Measurements from ENCODE around the gene POLR1G.
A peak's percentile ranks its signal among the peaks of the same experiment; 100 is the strongest.

The POLR1G gene, protein sequence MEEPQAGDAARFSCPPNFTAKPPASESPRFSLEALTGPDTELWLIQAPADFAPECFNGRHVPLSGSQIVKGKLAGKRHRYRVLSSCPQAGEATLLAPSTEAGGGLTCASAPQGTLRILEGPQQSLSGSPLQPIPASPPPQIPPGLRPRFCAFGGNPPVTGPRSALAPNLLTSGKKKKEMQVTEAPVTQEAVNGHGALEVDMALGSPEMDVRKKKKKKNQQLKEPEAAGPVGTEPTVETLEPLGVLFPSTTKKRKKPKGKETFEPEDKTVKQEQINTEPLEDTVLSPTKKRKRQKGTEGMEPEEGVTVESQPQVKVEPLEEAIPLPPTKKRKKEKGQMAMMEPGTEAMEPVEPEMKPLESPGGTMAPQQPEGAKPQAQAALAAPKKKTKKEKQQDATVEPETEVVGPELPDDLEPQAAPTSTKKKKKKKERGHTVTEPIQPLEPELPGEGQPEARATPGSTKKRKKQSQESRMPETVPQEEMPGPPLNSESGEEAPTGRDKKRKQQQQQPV

DNA sequence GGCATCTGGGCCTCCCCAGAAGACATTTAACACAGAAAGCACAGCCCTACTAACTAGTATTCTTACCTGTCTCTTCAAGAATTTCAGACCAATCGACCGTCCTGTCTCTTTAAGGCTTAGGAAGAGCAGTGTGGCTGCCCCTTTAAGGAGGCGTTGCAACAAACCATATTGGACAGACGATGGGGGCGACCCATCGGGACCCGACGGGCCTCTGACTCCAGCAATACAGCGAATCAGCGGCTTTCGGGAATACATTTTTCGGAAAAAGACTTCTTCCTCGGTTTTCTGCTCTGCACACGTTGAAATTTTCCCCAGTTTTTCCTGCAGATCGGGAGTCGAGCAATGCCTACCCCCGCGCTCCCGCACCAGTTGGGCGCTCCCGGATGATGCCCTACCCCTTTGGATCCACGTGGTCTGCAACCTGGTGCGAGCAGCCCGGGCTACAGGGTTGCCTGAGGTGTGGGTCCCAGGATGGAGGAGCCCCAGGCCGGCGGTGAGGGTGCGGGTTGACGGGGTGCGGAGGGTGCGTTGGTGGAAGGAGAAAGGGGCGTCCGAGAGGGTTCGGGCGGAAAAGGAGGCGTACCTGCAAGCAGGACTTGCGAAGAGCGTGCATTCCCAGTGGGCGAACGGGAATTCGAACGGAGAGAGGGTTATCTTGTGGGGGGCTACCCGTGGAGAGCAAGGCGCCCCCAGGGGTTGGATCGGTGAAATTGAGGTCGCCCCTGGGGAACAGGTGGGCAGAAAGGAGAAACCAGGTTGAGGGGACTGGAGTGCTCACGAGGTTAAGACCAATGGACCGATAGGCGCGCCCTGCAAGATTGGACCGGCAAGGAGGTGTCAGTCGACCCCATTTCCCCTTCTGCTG lies at the start of gene POLR1G:
Gene POLR1G, plus strand, starts transcription at position 419 of the 865 bp plus-strand sequence. Its CDS starts 53 bp downstream, at position 472.
- DNase-seq = peak; percentile 88 to 90

DNA sequence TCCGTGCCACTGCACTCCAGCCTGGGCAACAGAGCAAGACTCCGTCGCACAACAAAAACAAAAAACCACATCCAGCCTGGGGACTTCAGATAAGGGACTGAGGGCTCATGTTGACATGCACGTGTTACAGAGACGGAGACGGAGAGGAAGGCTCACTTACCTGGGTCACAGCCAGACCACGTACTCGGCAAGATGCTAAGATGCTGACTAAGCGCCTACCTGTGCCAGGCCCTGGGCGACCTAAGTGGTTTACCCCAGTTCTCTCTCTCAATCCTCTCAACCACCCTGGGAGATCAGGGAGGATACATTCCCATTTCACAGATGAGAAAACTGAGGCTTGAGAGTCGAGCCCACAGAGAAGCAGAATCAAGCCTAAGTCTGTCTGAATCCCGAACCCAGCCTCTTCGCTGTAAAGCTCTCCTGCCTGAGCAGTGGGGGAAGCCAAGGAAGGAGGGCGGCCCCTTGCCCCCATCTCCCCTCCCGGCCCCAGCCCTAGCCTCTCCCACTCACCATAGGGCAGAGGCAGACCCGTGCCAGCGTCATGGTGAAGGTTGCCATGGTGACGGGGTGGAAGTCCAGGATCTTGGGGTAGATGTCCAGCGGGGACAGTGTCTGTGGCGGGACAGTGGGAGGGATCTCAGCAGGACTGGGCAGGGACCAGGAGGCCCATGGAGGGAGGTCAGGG lies 49.5 kb upstream of the POLR1G start:
- DNase-seq = no peak

DNA sequence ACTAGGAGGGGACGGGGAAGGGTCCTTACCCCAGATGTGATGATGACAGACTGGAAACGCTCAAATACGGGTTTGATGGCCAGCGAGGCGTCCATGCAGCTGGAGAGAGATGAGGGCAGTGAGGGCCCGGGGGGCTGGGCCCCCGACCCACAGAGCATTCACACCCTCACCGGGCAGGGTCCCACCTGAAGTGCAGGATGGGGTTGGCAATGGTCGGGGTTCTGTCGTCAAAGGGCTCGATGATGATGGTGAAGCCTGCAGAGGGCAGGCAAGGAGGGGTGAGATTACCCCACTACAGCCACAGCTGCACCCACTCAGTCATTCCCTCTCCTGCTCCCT lies 49.0 kb upstream of the POLR1G start:
- DNase-seq = no peak

DNA sequence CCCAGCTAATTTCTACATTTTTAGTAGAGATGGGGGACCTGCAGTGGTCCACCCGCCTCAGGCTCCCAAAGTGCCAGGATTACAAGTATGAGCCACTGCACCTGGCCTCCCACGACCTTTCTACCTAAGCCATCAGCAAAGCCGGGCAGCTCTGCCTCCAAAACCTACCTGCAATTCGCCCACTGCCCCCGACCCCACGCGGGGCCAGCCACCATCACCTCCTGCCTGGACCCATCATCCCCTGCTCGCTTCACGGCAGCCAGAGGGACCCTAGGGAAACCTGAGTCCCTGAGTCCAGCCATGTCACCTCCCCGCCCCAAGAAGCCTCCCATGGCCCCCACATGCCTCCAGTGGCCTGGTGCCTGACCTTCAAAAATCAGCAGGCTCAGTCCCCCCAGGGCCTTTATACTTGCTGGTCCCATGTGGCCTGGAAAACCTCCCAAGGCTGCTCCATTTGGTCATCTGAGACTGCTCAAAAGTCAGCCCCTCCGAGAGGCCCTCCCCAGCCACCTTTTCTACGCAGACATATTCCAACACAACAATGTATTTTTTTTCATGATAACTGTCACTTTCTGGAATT lies 48.1 kb upstream of the POLR1G start:
- no peak for DNase-seq

DNA sequence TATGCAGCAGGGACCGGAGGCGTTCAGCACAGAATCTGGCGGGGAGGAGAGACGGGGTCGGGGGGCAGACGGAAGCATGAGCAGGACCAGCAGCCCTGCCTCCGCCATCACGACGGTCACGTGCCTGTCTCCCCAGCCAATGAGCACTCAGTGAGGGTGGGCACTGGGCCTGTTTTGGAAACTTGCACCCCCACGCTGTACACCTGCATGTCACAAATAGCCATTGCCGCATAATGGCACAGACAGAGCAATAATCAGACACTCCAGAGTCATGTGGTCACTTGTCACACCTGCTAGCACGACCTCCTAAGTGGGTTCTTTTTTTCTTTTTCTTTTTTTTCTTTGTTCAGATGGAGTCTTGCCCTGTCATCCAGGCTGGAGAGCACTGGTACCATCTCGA lies 44.8 kb upstream of the POLR1G start:
- no peak for DNase-seq

DNA sequence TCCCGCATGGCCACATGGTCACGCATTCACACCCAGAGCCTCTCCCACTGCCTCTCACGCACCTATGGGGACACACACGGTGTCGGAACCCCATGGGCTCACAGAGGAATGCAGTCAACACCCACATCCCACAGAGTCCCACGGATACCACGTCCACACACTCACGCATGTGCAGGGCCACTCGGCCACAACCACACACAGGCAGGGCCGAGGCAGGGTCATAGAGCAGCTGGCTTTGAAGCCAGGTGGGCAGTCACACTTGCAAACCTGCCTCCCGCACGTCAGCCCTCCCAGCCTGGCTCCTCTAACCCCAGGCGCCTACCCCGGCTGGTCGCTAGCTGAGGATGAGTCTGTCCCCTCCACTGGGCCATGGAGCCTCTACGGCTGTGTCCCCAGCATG lies 44.2 kb upstream of the POLR1G start:
- no peak for DNase-seq

DNA sequence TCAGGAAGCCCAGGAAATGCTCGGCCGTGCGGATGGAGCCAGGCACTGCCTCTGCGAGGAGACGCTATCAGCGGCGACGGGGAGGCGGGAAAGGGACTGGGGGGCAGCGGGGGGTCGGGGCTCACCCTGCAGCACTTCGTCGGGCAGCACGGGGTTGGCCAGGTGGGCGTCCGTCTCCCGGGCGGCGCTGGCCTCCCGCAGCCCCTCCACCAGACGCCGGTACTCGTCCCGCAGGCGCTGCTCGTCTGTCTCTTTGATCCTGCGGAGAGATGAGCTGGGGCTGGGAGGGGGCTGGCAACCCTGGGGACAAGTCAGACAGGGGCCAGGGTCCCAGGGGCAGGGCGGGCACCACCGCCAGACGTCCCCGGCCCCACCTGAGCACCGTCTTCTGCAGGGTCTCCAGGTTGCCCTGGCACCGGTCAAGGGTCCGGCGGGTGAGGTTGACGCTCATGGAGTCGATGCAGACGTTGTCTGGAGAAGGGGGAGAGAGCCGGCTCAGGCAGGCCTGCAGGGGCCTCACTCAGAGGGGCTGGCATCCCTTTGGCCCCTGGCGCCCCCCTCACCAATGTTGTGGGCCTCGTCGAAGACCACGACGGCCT lies 42.5 kb upstream of the POLR1G start:
- no peak for DNase-seq

DNA sequence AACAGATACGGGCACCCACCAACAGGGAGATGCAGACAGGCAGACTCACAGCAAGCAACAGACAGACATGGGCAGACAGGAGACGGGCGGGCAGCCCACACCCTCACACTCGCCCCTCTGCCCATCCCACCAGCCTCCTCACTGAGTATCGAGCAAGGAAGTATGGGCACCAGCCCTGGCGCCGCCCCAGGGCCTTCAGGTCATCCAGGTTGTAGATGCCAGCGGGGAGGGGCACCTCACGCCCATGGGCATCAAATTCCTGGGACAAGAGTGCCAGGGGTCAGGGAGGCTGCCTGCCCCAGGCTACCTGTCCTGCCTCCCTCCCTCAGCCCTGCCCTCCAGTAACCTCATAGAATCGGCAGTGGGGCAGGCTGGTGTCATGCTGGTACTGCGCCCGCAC lies 41.7 kb upstream of the POLR1G start:
- DNase-seq = no peak

DNA sequence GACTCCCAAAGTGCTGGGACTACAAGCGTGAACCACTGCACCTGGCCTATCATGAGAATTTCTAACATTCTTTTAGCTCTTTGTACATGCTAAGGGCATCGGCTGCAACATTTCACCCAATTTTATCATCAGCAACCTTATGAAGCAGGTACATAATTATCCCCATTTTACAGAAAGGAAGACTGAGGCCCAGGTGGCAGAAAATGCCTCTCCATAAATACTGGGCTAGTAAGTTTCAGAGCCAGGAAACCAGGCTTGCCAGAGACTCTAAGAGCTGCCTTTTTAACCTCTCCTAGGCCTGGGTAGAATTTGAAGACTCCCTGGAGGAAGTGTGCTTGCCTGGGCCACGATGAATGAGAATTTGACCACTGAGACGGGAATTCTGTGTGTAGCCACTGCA lies 38.3 kb upstream of the POLR1G start:
- DNase-seq = no peak

DNA sequence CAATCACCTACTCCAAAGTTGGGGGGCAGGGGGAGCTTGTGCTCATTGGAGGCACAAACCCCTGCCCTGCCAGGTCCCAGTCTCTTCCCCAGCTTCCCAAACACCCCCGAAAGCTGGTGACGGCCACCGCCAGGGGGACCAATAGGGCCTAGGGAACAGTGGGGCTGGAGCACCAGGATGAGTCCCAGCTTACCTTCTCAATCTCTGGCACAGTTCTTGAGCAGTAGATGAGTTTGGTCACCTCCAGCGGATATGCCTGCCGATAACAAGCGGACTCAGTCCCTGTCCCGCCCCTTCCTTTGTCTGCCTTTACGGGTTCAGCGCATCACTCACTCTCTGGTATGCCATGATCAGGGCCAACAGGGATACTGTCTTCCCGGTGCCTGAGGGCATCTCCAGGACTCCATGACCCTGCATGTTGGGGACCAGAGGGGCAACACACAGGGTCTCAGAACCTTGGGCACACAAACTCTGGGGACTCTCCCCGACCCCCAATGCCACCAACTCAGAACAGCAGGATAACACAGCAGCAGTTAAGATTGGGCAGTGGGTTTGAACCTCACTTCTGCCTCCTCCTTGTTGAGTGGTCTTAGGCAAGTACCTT lies 37.6 kb upstream of the POLR1G start:
- no peak for DNase-seq

DNA sequence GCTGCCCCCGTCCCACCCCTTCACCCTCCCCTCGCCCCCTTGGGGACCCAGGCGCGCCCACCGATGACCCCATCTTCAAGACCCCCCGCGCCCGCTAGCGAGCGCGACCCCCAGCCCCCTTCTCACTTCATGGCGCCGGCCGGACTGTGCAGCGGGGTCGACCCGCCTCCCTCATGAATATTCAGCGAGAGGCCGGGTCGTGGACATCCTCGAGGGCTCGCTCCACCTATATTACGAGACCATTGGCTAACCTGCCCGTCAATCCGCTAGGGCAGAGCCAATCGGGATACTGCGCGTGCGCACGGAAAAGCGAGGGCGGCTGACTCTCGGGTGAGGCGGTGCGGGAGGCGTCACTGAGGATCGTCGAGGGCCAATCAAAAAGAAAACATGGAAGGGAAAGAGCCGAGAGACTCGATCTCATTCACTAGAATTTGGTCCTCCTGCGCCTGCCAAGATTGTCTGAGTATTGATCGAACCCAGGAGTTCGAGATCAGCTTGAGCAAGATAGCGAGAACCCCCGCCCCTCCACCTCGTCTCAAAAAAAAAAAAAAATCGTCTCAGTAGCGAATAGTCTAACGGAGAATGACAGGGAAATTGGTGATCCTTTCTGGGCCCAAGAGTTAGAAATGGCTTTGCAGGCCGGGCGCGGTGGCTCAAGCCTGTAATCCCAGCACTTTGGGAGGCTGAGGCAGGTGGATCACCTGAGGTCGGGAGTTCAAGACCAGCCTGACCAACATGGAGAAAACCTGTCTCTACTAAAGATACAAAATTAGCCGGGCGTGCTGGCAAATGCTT lies 35.8 kb upstream of the POLR1G start, which contains the start of gene ERCC2:
Gene ERCC2, minus strand, starts transcription at position 164 of the 795 bp plus-strand sequence. Its CDS starts 33 bp downstream, at position 131.
- peak; percentile 100 for DNase-seq

DNA sequence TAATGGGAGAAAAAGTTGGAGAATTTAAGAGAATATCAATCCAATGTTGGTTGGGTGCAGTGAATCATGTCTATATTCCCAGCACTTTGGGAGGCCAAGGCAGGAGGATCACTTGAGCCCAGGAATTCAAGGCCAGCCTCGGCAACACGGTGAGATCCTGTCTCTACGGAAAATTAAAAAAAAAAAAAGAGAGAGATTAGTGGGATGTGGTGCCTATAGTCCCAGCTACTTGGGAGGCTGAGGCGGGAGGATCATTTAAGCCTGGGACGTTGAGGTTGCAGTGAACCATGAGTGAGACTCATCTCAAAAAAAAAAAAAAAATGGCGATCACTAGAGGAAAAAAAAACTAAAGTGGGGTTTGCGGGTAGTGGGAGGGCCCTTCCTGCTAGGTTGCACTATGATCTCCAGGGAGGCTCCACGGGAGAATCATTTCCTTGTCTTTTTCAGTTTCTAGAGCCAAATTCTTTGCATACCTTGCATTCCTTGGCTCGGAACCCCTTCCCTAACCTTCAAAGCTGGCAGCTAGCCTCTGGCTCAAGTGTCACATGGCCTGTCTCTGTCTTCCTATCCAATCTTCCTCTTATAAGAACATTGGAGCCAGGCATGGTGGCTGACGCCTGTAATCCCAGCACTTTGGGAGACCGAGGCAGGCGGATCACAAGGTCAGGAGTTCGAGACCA lies 30.3 kb upstream of the POLR1G start:
- no peak for DNase-seq

DNA sequence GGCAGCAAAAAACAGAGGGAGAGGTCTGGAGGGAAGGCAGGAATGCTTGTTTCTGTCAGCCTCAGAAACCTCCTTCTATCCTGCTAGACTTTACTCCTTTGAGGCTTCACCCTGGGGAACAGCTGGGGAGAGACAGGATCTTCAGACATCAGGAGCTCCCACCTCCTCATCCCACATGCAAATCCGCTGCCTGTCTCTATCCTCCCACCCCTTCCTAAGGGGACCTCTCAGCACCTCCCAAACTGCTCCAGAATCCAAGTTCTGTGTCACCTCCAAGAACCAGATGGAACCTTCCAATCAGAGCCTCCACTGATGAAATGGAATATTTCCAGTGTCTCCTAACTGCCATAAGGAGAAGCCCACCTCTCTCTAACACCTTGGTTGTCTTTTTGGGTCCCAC lies 26.3 kb upstream of the POLR1G start:
- DNase-seq = no peak

DNA sequence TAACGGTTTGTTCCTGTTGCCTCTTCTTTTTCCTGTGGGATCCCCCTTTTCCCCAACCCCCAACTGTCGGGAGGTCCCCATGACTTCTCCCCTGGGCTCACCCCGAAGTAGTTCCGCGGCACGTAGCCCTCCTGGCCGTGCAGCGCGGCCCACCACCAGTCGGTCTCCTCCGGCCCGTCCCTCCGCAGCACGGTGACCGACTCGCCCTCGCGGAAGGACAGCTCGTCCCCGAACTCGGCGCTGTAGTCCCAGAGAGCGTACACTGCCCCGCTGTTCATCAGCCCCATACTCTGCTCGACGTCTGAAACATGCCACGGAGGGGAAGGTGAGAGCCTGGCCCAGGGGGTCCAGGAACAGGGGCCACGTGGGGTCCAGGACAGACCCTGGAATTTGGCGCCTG lies 24.0 kb upstream of the POLR1G start:
- no peak for DNase-seq

DNA sequence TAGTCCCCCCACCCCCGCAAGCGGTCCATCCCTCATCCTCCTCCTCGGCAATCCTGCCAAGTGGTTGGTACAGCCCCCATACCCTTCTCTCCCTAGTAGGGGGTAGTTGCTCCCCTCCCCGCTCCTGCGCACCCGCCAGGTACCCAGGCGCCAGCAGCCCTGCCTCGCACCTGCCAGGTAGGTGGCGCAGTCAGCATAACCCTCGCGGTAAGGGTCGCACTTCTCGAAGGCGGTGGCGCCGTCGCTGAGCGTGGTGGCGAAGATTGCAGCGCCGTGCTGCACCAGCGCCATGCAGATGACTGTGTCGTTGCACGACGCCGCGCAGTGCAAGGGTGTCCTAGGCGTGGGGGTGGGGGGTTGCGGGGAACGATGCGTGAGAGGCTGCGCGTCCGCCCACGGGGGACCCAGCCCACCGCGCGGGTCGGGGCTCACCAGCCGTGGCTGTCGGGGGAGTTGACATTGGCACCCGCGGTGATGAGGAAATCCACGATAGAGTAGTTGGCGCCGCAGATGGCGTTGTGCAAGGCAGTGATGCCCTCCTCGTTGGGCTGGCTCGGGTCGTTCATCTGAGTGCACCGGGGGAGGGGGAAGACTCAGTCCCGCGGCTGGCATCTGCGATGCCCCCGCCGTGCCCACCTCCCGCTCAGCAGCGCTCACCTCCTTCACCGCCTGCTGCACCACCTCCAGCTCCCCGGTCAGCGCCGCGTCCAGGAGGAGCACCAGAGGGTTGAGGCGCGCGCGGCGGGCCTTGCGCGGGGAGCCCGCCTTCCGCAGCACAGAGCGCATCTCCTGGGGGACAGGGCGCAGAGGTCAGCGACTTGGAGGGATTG lies 20.8 kb upstream of the POLR1G start:
- no peak for DNase-seq

DNA sequence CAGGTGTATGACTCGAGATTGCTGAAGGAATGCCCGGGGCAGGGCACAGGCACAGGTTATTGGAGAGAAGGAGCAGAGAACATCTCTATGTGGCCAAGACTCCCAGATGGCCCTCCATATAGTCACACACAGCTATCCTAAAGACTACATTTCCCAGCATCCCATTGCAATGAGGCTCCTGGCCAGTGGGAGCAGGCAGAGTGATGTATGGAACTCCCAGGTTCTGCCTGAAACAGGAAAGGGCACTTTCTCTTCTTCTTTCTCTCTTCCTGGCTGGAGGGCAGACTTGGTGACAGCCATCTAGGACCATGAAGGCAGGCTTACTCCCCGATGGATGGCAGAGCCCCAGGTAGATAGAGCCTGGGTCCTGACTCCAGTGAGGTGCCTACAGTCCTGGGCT lies 15.1 kb upstream of the POLR1G start:
- no peak for DNase-seq

DNA sequence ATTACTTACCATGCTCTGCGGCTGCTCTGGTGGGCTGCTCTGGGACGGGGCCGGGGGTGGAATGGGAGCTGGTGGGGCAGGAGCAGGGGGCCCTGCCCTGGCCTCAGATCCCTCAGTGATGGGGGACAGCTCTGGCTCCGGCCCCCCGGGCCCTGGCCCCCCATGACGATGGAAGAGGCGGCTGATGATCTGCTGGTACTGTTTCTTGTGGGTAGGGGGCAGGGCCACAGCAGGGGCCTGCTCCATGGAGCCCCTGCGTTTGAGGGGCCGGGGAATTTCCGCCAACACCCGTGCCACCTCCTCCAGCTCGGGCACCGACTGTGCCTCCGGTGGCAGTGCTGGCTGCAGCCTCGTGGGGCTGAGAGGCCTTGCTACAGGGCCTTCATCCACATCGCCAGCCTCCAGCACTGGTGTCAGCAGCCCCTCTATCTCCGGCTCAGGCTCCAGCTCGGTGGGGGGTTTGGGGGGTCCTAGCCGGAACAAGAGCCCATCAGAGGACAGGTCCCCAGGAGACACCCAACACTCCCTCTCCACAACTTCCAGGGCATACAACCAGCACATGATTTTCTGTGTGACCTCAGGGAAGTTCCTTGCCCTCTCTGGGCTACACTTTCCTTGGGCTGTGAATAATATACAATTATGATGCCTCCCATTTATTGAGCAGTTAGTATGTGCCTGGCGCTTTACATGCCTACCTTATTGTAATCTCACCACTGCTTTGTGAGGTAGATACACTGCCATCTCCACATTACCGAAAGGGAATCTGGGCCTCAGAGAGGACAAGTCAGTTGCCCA lies 14.4 kb upstream of the POLR1G start:
- DNase-seq = no peak

DNA sequence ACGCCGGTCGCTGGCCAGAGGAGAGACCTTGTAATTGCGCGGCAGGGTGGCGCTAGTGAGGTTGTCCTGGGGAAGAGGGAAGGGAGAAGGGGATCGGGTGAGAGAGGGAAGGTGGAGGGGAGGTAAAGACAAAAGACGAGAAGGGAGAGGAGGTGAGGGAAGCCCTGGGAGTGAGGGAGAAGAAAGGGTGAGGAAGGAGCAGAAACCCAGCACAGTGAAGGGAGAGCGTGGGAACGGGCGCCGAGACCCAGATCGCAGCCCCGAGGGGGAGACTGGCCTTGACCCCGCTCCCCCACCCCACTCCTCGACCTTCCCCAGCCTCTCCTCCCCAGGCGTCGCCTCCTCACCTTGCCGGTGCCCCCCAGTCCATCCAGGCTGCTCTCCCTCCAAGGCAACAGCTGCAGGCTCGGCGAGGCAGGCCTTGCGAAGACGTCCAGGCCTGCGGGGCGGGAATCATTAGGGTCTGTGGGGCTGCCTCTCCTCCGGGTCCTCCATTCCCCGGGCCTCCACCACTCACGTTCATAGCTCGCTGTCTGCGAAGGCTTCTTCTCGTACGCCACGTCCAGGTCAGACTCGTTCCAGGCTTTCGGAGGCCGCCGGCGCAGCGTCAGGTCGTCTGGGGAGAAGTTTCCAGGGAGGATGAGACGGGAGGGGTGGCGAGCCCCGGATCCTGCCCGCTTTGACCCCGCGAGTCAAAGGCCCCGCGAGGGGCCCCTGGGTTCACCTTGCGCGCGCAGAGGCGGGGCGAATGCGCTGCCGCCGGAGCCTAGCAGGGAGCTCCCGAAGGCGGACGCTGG lies 10.4 kb upstream of the POLR1G start:
- no peak for DNase-seq
